Glutamatergic neuron (in vitro differentiated cells): ENCODE measurements around the gene KLHL24. TPM values are rescaled to one million over a fixed set of nuclear protein-coding genes. Genes with fewer than 3 reads are reported as not detected.
"Not testable (repeated sequence)": the region's sequence is repeated elsewhere in the genome, so short reads cannot be mapped to it uniquely, and the experiment has no call there.

ENCODE experiments used
- DNase-seq: peaks from one replicate; pipeline ENCODE4 v3.0.0; 2022
- H3K27ac Mint-ChIP-seq: one replicate; pipeline ENCODE4 v1.8.0; 2020; ENCODE audit warnings: mild to moderate bottlenecking, mixed read lengths, inconsistent platforms; ENCODE audit not compliant: unreplicated experiment
- H3K27me3 Mint-ChIP-seq: one replicate; pipeline ENCODE4 v1.8.0; 2020; ENCODE audit warnings: mild to moderate bottlenecking, moderate library complexity, mixed read lengths, inconsistent platforms; ENCODE audit not compliant: unreplicated experiment
- H3K36me3 Mint-ChIP-seq: one replicate; pipeline ENCODE4 v1.8.0; 2020; ENCODE audit warnings: mild to moderate bottlenecking, mixed read lengths, inconsistent platforms; ENCODE audit not compliant: unreplicated experiment
- H3K4me1 Mint-ChIP-seq: one replicate; pipeline ENCODE4 v1.8.0; 2020; ENCODE audit warnings: mild to moderate bottlenecking, low read depth, mixed read lengths, inconsistent platforms; ENCODE audit not compliant: unreplicated experiment
- H3K4me3 Mint-ChIP-seq: one replicate; pipeline ENCODE4 v1.8.0; 2020; ENCODE audit warnings: mild to moderate bottlenecking, mixed read lengths, inconsistent platforms; ENCODE audit not compliant: unreplicated experiment
- H3K9me3 Mint-ChIP-seq: one replicate; pipeline ENCODE4 v1.8.0; 2020; ENCODE audit warnings: mild to moderate bottlenecking, moderate library complexity, mixed read lengths, inconsistent platforms; ENCODE audit not compliant: unreplicated experiment
- CTCF ChIP-seq: fragments of 200-600 bp; sonication (generic); IDR thresholded peaks from one replicate; pipeline ENCODE4 v1.5.0; 2021; ENCODE audit not compliant: partially characterized antibody, unreplicated experiment
- total RNA-seq: library from RNA; stranded (reverse); fragmentation: NEBNext Ultra II Directional; extraction: Animal tissue kit (Norgen Biotek cat#: 25700); gene quantifications from one replicate; pipeline ENCODE4 v1.2.1, GENCODE V29; 2021; ENCODE audit not compliant: unreplicated experiment

Gene KLHL24
- total RNA-seq, 1 donor from 2014 or later, result 152 TPM

GRCh38 chr3:183688874-183689273 is 53.5 kb downstream of the KLHL24 start:
- no peaks in the 10 kb centered on the region for H3K9me3 Mint-ChIP-seq
- no peaks in the 10 kb centered on the region for H3K27me3 Mint-ChIP-seq
- TF ChIP-seq CTCF, result no peak
- no peak overlapping the region for H3K27ac Mint-ChIP-seq
- DNase-seq, result no peak
- H3K36me3 Mint-ChIP-seq, result no peaks in the 10 kb centered on the region
- H3K4me1 Mint-ChIP-seq, result no peaks in the 10 kb centered on the region
- H3K4me3 Mint-ChIP-seq, result no peak overlapping the region

DNA sequence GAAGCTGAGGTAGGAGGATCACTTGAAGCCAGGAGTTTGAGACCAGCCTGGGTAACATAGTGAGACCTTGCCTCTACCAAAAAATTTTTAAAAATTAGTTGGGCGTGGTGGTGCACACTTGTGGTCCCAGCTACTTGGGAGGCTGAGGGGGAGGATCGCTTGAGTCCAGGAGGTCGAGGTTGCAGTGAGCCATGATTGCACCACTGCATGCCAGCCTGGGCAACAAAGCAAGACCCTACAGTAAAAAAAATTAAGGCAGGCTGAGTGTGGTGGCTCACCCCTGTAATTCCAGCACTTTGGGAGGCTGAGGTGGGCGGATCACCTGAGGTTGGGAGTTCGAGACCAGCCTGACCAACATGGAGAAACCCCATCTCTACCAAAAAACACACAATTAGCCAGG is 54.2 kb downstream of the KLHL24 start:
- not testable (repeated sequence) for H3K4me1 Mint-ChIP-seq, H3K4me3 Mint-ChIP-seq, H3K9me3 Mint-ChIP-seq, H3K27ac Mint-ChIP-seq, H3K36me3 Mint-ChIP-seq, DNase-seq, H3K27me3 Mint-ChIP-seq

- TF ChIP-seq CTCF, result no peak
- Mint-ChIP-seq H3K9me3 (no peaks in the 10 kb centered on the region), H3K27me3 (no peaks in the 10 kb centered on the region), H3K4me1 (no peaks in the 10 kb centered on the region), H3K4me3 (no peak overlapping the region), H3K36me3 (no peaks in the 10 kb centered on the region), H3K27ac (no peak overlapping the region)
- DNase-seq, result no peak
These were observed 55.1 kb downstream of the KLHL24 start for GRCh38 chr3:183690402-183690995.

- Mint-ChIP-seq H3K9me3 (peaks cover 4% of the 10 kb centered on the region), H3K4me3 (no peak overlapping the region), H3K27me3 (no peaks in the 10 kb centered on the region), H3K4me1 (no peaks in the 10 kb centered on the region), H3K27ac (no peak overlapping the region), H3K36me3 (no peaks in the 10 kb centered on the region)
- DNase-seq, result no peak
- no peak for TF ChIP-seq CTCF
These were observed 57.0 kb downstream of the KLHL24 start for GRCh38 chr3:183692436-183692835.

DNA sequence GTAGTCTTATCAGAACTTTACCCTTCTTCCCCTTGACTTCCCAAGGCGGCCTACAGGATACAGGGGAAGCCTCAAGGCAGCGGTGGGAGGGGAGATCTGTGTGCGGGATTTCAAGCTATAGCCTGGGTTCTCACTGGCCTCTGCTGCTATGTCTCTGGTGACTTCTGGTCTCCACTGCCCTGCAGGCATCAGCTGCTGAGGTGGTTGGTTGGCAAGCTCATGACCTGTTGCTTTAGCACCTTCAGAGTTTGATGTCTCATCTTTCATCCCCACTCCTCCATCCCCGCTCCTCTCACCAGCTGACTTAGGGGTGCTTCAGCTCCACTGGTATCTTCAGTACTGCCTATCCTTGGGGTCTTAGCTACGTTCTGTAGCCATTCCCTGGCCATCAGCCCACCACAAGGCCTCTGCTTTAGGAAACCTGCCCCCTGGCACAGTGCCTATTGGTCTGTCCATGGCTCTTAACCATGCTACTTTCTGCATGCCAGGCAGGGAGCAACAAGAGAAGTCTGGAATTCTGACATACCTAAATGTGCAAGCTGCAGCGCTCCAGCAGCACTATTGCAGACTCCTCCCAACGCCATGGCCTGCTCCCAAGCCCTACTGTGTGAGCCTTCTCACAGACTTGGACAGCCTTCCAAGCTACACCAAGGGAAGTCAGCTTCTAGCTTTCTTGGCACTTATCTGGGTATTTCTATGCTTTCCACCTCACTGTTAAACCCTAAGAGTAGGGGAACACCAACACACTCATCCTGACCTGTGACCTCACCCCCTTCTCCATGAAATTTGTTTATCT is 60.3 kb downstream of the KLHL24 start:
- Mint-ChIP-seq H3K27ac (no peak overlapping the region), H3K4me3 (no peak overlapping the region), H3K9me3 (peaks cover 6% of the 10 kb centered on the region), H3K36me3 (no peaks in the 10 kb centered on the region), H3K4me1 (peaks cover 19% of the 10 kb centered on the region), H3K27me3 (peaks cover 1% of the 10 kb centered on the region)
- DNase-seq, result no peak
- TF ChIP-seq CTCF, result no peak
